K562 (cell line): Measurements from ENCODE around the gene SERF2. TPM values are rescaled to one million over a fixed set of nuclear protein-coding genes. Genes with fewer than 3 reads are reported as not detected.
A peak's percentile ranks its signal among the peaks of the same experiment; 100 is the strongest.

ENCODE experiments used
- E2F1 ChIP-seq: sonication (generic); formaldehyde crosslinking; IDR thresholded peaks from 2 replicates; pipeline ENCODE4 v1.8.1; 2023; ENCODE audit warnings: mild to moderate bottlenecking, missing genetic modification reagents, moderate library complexity
- IRF1 ChIP-seq: sonication (generic); formaldehyde crosslinking; IDR thresholded peaks from 2 replicates; pipeline ENCODE4 v1.8.0; 2022; ENCODE audit warnings: missing genetic modification reagents, mild to moderate bottlenecking, borderline replicate concordance
- MXI1 ChIP-seq: IDR thresholded peaks from 2 replicates; pipeline ENCODE4 v1.6.1; 2011; ENCODE audit warnings: low read depth, mild to moderate bottlenecking, improper control_type of control experiment, low read length
- RUNX1 ChIP-seq: sonication (generic); IDR thresholded peaks from 2 replicates; pipeline ENCODE4 v1.6.1; 2016; ENCODE audit warnings: antibody characterized with exemption, low read depth
- USF2 ChIP-seq: sonication (generic); formaldehyde crosslinking; IDR thresholded peaks from 2 replicates; pipeline ENCODE4 v1.5.0; 2020; ENCODE audit warnings: missing genetic modification reagents
- ZNF143 ChIP-seq: sonication (generic); formaldehyde crosslinking; IDR thresholded peaks from 2 replicates; pipeline ENCODE4 v1.9.0; 2022; ENCODE audit warnings: mild to moderate bottlenecking, missing genetic modification reagents
- ZNF589 ChIP-seq: fragments of 200-800 bp; sonication (Bioruptor generic); IDR thresholded peaks from 2 replicates; pipeline ENCODE4 v1.6.1; 2016; ENCODE audit warnings: low read depth, missing genetic modification characterization, missing compliant biosample characterization
- ZZZ3 ChIP-seq: fragments of 450-650 bp; IDR thresholded peaks from 2 replicates; pipeline ENCODE4 v1.6.1; 2016; ENCODE audit warnings: antibody characterized with exemption, mild to moderate bottlenecking, moderate library complexity
- polyA plus RNA-seq, 8 experiments: library from polyadenylated mRNA; depleted of rRNA in 4 of 8; stranded (reverse) in 5 of 8; unstranded in 3 of 8; fragments of >200 nt; fragmentation: Nextera tagmentation in 2 of 8; fragmentation: Illumina TruSeq in 1 of 8; extraction: Ambion mirVana in 2 of 8; extraction: Trizol in 1 of 8; gene quantifications; 2 replicates each; pipeline versions ENCODE4 v1.2.1 to v1.2.3, GENCODE V29; 2011 to 2014; ENCODE audit warnings: inconsistent platforms in 1 of 8, missing spikeins in 1 of 8
- total RNA-seq, 7 experiments: library from RNA; depleted of rRNA in 6 of 7; stranded (reverse); fragments of >200 nt in 6 of 7; fragmentation: Illumina TruSeq in 2 of 7; extraction: Trizol in 2 of 7; gene quantifications; 2 replicates each; pipeline versions ENCODE4 v1.2.1 to v1.2.3, GENCODE V29; 2011 to 2021; ENCODE audit warnings: low replicate concordance in 1 of 7
- TF ChIP-seq, protein P1 (sequence below): fragments of 450-650 bp; IDR thresholded peaks from 2 replicates; pipeline ENCODE4 v1.6.1; 2016; ENCODE audit warnings: mild to moderate bottlenecking, moderate library complexity
- TF ChIP-seq, protein P2 (sequence below), 2 experiments: fragments of 450-650 bp; conservative IDR thresholded peaks; 2 replicates each; pipeline ENCODE4 v1.6.1; 2017; ENCODE audit warnings: mild to moderate bottlenecking in 2 of 2, moderate library complexity in 2 of 2

Gene SERF2
- total and polyA plus RNA-seq, 9 of the 15 experiments (the other 6 are each of a cell fraction or from before 2014, with no cell fraction given): 497 to 3,360 (median 867) TPM

DNA sequence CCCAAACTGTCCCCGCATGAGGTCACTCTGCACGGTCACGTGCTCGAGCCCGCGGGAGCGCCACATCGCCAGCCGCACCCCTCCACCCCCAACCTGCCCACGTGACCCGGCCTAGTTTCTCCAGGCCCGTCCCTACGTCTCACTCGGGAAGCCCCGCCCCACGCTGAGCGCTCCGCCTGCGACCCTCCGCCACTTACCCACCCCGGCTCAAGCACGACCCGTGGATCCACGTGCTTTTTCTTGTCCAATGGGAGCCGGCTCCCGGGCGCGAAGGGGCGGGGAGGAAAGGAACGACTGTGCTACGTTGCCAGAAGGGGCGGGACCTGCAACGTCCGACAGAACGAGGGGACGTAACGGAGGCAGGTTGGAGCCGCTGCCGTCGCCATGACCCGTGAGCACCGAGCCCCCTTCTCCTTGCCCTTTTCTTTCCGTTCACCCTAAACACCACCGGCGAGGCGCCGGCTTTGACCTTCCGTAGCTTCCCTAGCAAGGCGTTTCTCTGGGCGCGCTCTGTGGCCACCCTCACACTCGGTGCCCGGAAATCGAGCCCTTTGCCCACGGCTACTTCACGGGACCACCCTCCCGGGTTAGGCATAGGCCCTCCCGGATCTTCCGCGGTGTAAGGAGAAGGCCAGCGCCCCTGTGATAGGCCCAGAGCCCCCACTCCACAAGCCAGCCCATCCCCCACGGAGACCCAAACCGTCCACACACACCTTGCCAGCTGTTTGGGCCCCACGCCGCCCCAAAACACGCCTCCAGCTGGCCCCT lies at the start of gene SERF2 (continued):
- TF ChIP-seq, protein P1, sequence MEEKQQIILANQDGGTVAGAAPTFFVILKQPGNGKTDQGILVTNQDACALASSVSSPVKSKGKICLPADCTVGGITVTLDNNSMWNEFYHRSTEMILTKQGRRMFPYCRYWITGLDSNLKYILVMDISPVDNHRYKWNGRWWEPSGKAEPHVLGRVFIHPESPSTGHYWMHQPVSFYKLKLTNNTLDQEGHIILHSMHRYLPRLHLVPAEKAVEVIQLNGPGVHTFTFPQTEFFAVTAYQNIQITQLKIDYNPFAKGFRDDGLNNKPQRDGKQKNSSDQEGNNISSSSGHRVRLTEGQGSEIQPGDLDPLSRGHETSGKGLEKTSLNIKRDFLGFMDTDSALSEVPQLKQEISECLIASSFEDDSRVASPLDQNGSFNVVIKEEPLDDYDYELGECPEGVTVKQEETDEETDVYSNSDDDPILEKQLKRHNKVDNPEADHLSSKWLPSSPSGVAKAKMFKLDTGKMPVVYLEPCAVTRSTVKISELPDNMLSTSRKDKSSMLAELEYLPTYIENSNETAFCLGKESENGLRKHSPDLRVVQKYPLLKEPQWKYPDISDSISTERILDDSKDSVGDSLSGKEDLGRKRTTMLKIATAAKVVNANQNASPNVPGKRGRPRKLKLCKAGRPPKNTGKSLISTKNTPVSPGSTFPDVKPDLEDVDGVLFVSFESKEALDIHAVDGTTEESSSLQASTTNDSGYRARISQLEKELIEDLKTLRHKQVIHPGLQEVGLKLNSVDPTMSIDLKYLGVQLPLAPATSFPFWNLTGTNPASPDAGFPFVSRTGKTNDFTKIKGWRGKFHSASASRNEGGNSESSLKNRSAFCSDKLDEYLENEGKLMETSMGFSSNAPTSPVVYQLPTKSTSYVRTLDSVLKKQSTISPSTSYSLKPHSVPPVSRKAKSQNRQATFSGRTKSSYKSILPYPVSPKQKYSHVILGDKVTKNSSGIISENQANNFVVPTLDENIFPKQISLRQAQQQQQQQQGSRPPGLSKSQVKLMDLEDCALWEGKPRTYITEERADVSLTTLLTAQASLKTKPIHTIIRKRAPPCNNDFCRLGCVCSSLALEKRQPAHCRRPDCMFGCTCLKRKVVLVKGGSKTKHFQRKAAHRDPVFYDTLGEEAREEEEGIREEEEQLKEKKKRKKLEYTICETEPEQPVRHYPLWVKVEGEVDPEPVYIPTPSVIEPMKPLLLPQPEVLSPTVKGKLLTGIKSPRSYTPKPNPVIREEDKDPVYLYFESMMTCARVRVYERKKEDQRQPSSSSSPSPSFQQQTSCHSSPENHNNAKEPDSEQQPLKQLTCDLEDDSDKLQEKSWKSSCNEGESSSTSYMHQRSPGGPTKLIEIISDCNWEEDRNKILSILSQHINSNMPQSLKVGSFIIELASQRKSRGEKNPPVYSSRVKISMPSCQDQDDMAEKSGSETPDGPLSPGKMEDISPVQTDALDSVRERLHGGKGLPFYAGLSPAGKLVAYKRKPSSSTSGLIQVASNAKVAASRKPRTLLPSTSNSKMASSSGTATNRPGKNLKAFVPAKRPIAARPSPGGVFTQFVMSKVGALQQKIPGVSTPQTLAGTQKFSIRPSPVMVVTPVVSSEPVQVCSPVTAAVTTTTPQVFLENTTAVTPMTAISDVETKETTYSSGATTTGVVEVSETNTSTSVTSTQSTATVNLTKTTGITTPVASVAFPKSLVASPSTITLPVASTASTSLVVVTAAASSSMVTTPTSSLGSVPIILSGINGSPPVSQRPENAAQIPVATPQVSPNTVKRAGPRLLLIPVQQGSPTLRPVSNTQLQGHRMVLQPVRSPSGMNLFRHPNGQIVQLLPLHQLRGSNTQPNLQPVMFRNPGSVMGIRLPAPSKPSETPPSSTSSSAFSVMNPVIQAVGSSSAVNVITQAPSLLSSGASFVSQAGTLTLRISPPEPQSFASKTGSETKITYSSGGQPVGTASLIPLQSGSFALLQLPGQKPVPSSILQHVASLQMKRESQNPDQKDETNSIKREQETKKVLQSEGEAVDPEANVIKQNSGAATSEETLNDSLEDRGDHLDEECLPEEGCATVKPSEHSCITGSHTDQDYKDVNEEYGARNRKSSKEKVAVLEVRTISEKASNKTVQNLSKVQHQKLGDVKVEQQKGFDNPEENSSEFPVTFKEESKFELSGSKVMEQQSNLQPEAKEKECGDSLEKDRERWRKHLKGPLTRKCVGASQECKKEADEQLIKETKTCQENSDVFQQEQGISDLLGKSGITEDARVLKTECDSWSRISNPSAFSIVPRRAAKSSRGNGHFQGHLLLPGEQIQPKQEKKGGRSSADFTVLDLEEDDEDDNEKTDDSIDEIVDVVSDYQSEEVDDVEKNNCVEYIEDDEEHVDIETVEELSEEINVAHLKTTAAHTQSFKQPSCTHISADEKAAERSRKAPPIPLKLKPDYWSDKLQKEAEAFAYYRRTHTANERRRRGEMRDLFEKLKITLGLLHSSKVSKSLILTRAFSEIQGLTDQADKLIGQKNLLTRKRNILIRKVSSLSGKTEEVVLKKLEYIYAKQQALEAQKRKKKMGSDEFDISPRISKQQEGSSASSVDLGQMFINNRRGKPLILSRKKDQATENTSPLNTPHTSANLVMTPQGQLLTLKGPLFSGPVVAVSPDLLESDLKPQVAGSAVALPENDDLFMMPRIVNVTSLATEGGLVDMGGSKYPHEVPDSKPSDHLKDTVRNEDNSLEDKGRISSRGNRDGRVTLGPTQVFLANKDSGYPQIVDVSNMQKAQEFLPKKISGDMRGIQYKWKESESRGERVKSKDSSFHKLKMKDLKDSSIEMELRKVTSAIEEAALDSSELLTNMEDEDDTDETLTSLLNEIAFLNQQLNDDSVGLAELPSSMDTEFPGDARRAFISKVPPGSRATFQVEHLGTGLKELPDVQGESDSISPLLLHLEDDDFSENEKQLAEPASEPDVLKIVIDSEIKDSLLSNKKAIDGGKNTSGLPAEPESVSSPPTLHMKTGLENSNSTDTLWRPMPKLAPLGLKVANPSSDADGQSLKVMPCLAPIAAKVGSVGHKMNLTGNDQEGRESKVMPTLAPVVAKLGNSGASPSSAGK: peak; percentile 94; the same call in 1 of the 2 replicates
- TF ChIP-seq ZZZ3: no peak
- TF ChIP-seq, protein P2, sequence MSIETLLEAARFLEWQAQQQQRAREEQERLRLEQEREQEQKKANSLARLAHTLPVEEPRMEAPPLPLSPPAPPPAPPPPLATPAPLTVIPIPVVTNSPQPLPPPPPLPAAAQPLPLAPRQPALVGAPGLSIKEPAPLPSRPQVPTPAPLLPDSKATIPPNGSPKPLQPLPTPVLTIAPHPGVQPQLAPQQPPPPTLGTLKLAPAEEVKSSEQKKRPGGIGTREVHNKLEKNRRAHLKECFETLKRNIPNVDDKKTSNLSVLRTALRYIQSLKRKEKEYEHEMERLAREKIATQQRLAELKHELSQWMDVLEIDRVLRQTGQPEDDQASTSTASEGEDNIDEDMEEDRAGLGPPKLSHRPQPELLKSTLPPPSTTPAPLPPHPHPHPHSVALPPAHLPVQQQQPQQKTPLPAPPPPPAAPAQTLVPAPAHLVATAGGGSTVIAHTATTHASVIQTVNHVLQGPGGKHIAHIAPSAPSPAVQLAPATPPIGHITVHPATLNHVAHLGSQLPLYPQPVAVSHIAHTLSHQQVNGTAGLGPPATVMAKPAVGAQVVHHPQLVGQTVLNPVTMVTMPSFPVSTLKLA (conservative IDR thresholded peaks at IDR 0.05): peak; percentile 97
- TF ChIP-seq MXI1: peak; percentile 57; the same call in 1 of the 2 replicates
- TF ChIP-seq E2F1 (CRISPR knock-in tag): no peak
- 0 out of 2 replicates have a peak, but pooled peaks have one; percentile 23 for TF ChIP-seq ZNF143
- no peak for TF ChIP-seq RUNX1
- TF ChIP-seq USF2 (CRISPR knock-in tag): peak; percentile 97
- no peak for TF ChIP-seq IRF1 (CRISPR knock-in tag)
- peak; percentile 47; the same call in 1 of the 2 replicates for TF ChIP-seq ZNF589 (CRISPR knock-in tag)
